BJ (cell line): Measurements from ENCODE around the gene CNGA1. TPM values are rescaled to one million over a fixed set of nuclear protein-coding genes. Genes with fewer than 3 reads are reported as not detected.

Source experiments
- CTCF ChIA-PET: fragments of 350-600 bp; formaldehyde crosslinking; extraction: SDS; loops from one replicate; lab custom pipeline; 2021; ENCODE audit warnings: antibody characterized with exemption, inconsistent platforms; lab: Yijun Ruan, JAX
- POLR2A ChIA-PET: fragments of 300-600 bp; sonication (Branson Sonifier 250); formaldehyde crosslinking; extraction: SDS; loops from one replicate; lab custom pipeline; 2021; ENCODE audit warnings: antibody characterized with exemption; lab: Charles Lee
- DNase-seq: peaks from one replicate; pipeline ENCODE4 v3.0.0-alpha.2; 2011; ENCODE audit warnings: low read depth
- H3K27me3 ChIP-seq: 2 replicates; pipeline ENCODE4 v1.6.0; 2011; ENCODE audit warnings: low read length; ENCODE audit not compliant: control insufficient read depth, insufficient read depth
- H3K36me3 ChIP-seq: 2 replicates; pipeline ENCODE4 v1.5.1; 2011; ENCODE audit warnings: low read length; ENCODE audit not compliant: control insufficient read depth, insufficient read depth
- H3K4me3 ChIP-seq: 2 replicates; pipeline ENCODE4 v1.5.1; 2011; ENCODE audit warnings: low read depth, mild to moderate bottlenecking, control low read depth, low read length
- polyA plus RNA-seq: library from polyadenylated mRNA; depleted of rRNA; stranded (reverse); fragments of >200 nt; gene quantifications from 2 replicates; pipeline ENCODE4 v1.2.3, GENCODE V29; 2011
- TF ChIP-seq, protein P1 (sequence below): IDR thresholded peaks from 2 replicates; pipeline ENCODE4 v1.5.1; 2011; ENCODE audit warnings: low read depth, mild to moderate bottlenecking, control low read depth, inconsistent platforms, low read length, moderate library complexity; ENCODE audit not compliant: insufficient read depth

CNGA1 gene
- polyA plus RNA-seq, 1 experiment: not detected

DNA sequence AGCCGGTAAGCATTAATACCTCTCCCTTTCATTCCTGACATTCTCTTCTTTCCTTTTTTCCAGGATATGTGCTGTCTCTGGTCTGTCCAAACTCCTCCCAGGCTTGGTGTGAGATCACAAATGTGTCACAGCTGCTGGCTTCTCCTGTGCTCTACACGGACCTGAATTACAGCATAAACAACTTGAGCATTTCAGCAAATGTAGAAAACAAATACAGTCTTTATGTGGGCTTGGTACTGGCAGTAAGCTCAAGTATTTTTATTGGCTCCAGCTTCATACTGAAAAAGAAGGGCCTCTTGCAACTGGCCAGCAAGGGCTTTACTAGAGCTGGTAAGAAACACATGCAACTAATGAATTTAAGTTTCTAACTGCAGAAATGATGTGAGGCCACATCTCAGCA is 8.5 kb upstream of the CNGA1 start:
- Histone ChIP-seq H3K36me3 (no peaks in the 10 kb centered on the region), H3K27me3 (no peaks in the 10 kb centered on the region), H3K4me3 (no peak overlapping the region)
- ChIA-PET CTCF (interaction anchor here (1.0 to 1.4 kb wide), 2 partner anchors 9 to 21 kb away, joined by 3 to 8 read pairs; no protein-coding TSS in a partner anchor), POLR2A (no interaction called here)
- TF ChIP-seq, protein P1, sequence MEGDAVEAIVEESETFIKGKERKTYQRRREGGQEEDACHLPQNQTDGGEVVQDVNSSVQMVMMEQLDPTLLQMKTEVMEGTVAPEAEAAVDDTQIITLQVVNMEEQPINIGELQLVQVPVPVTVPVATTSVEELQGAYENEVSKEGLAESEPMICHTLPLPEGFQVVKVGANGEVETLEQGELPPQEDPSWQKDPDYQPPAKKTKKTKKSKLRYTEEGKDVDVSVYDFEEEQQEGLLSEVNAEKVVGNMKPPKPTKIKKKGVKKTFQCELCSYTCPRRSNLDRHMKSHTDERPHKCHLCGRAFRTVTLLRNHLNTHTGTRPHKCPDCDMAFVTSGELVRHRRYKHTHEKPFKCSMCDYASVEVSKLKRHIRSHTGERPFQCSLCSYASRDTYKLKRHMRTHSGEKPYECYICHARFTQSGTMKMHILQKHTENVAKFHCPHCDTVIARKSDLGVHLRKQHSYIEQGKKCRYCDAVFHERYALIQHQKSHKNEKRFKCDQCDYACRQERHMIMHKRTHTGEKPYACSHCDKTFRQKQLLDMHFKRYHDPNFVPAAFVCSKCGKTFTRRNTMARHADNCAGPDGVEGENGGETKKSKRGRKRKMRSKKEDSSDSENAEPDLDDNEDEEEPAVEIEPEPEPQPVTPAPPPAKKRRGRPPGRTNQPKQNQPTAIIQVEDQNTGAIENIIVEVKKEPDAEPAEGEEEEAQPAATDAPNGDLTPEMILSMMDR: no peak
- DNase-seq: peak; percentile 54

DNA sequence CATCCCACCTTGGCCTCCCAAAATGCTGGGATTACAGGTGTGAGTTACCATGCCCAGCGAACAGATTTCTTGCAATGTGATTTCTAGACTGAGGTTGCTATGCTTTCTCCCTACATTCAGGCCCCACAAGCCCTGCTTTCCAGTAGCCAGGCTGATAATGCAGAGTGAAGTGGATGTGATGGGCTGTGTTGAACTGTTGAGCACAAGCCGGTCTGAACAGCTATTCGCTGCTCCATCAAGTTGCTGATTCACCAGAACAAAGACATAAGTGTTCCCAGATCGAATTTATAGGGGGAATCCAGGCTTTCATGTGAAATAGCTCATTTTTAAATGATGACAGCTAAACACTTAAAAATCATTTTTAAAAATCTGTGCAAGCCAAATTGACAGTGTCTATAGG is 8.0 kb upstream of the CNGA1 start:
- H3K4me3 ChIP-seq: no peak overlapping the region
- ChIA-PET CTCF (interaction anchor here (0.6 to 1.1 kb wide), 3 partner anchors 9 to 230 kb away, joined by 3 to 5 read pairs (median 3); no protein-coding TSS in a partner anchor), POLR2A (no interaction called here)
- DNase-seq: no peak
- TF ChIP-seq, protein P1: no peak
- no peaks in the 10 kb centered on the region for H3K27me3 ChIP-seq
- no peaks in the 10 kb centered on the region for H3K36me3 ChIP-seq

- no peaks in the 10 kb centered on the region for H3K27me3 ChIP-seq
- no peak overlapping the region for H3K4me3 ChIP-seq
- TF ChIP-seq, protein P1: no peak
- peak; percentile 38 for DNase-seq
- no peaks in the 10 kb centered on the region for H3K36me3 ChIP-seq
- ChIA-PET POLR2A (no interaction called here), CTCF (no interaction called here)
These were observed 5.8 kb upstream of the CNGA1 start for GRCh38 chr4:48022192-48022799.

DNA sequence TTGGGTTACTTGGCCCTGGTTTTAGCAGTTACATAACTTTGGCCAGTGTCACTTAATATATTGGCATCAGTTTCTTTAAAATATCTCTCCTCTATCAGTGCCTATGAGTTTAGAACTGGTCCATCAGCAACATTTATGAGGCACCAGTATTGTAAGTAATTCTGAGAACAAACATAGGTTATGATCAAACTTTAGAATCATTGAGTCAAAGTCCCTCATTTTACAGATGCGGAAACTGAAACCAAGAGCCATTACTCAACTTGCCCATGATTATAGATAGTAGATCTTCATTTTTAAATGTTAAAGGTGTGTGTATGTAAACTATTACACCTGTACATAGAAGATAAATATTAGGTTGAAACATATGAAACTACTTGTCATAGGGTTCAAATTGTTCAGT is 4.6 kb upstream of the CNGA1 start:
- ChIA-PET POLR2A (no interaction called here), CTCF (interaction anchor here (0.8 kb wide), 1 partner anchor 66 kb away, joined by 4 read pairs; no protein-coding TSS in a partner anchor)
- TF ChIP-seq, protein P1: no peak
- Histone ChIP-seq H3K4me3 (no peak overlapping the region), H3K27me3 (no peaks in the 10 kb centered on the region), H3K36me3 (no peaks in the 10 kb centered on the region)
- no peak for DNase-seq

DNA sequence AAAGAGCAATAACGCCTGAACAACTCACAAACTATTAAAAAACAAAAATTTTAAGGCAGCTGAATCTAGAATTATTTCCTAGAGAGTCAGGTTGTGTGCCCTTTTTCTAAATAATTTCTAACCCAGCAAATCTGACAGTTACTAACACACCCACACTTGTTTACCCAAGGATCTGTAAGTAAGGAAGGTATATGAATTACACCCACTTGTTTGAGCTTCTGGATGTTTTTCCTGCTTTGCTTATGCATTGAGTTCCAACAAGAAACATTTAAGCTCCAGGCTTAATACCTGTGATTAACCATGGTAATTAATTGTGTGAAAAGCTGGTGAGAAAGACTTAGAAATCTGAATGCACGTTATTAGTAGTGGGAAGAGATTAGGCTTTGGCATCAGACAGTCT is 1.6 kb upstream of the CNGA1 start:
- no peaks in the 10 kb centered on the region for H3K27me3 ChIP-seq
- ChIA-PET POLR2A (no interaction called here), CTCF (interaction anchor here (0.7 to 2.0 kb wide), 5 partner anchors 10 to 69 kb away, joined by 3 to 10 read pairs (median 5); no protein-coding TSS in a partner anchor)
- no peak overlapping the region for H3K4me3 ChIP-seq
- TF ChIP-seq, protein P1: no peak
- H3K36me3 ChIP-seq: no peaks in the 10 kb centered on the region
- DNase-seq: no peak
